OCI-LY3 (cell line): ENCODE results near the gene RHPN2.
A peak's percentile ranks its signal among the peaks of the same experiment; 100 is the strongest.

Experiments used
- H2AFZ ChIP-seq: fragments of 200-600, 300-600 bp; shearing (Covaris generic); 2 replicates; pipeline ENCODE4 v1.6.0; 2014; ENCODE audit warnings: antibody characterized with exemption, low read depth, low read length
- H3K27ac ChIP-seq: fragments of 200-600, 300-600 bp; sonication (generic); 2 replicates; pipeline ENCODE4 v1.5.1; 2014; ENCODE audit warnings: mild to moderate bottlenecking, low read length, moderate library complexity, mixed read lengths
- H3K27me3 ChIP-seq: fragments of 200-600, 300-600 bp; sonication (generic); 2 replicates; pipeline ENCODE4 v1.6.1; 2014; ENCODE audit warnings: low read depth, low read length, mixed read lengths
- H3K36me3 ChIP-seq: fragments of 200-600, 300-600 bp; sonication (generic); replicated peaks from 2 replicates; pipeline ENCODE3; 2014; ENCODE audit warnings: low read depth, low read length, mixed read lengths
- H3K4me1 ChIP-seq: fragments of 300-600, 200-600 bp; sonication (generic); 2 replicates; pipeline ENCODE4 v1.6.1; 2014; ENCODE audit warnings: low read length, mixed read lengths
- H3K4me2 ChIP-seq: fragments of 200-600, 300-600 bp; sonication (generic); 2 replicates; pipeline ENCODE4 v1.6.1; 2014; ENCODE audit warnings: low read length, mixed read lengths
- H3K4me3 ChIP-seq: fragments of 300-600, 200-600 bp; sonication (generic); 2 replicates; pipeline ENCODE4 v1.5.1; 2014; ENCODE audit warnings: antibody characterized with exemption, mild to moderate bottlenecking, low read length, moderate library complexity
- H3K79me2 ChIP-seq: fragments of 300-600, 200-600 bp; shearing (Covaris generic); 2 replicates; pipeline ENCODE4 v1.6.1; 2014; ENCODE audit warnings: mild to moderate bottlenecking, low read length, mixed read lengths
- H3K9ac ChIP-seq: fragments of 300-600, 200-600 bp; shearing (Covaris generic); 2 replicates; pipeline ENCODE4 v1.6.0; 2014; ENCODE audit warnings: mild to moderate bottlenecking, low read length, moderate library complexity
- H3K9me3 ChIP-seq: fragments of 200-600, 300-600 bp; shearing (Covaris generic); 2 replicates; pipeline ENCODE4 v1.6.1; 2014; ENCODE audit warnings: low read length, mixed read lengths; ENCODE audit not compliant: insufficient read depth
- H4K20me1 ChIP-seq: fragments of 200-600, 300-600 bp; sonication (generic); 2 replicates; pipeline ENCODE4 v1.6.1; 2016; ENCODE audit warnings: low read length, mixed read lengths; ENCODE audit not compliant: insufficient read depth
- EZH2phosphoT487 ChIP-seq: fragments of 200-600 bp; shearing (Covaris generic); IDR thresholded peaks from 2 replicates; pipeline ENCODE4 v1.6.1; 2018; ENCODE audit warnings: antibody characterized with exemption, mixed run types, low read depth
- TF ChIP-seq, protein P1 (sequence below): fragments of 200-600, 300-600 bp; sonication (generic); IDR thresholded peaks from 2 replicates; pipeline ENCODE4 v1.5.1; 2014; ENCODE audit warnings: antibody characterized with exemption, low read length, low read depth

RHPN2 gene

DNA sequence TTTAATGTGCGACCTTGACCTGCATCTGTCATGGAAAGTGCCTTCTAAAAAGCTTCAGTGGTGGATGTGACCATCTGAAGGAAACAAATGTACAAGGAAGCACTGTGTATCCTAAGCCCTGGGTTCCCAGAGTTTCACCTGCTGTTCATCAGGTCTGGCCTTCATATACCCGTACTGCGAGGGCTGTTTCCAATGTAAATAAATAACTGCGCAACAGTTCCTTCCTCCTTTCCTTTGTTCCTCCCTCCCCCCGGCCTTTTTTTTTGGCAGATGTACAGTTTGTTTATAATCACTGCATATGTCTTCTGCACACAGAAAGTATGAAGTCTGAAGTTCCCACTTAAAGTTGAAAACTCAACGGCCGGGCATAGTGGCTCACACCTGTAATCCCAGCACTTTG lies 87.4 kb downstream of the RHPN2 start:
- no peak overlapping the region for H3K27ac ChIP-seq
- TF ChIP-seq, protein P1, sequence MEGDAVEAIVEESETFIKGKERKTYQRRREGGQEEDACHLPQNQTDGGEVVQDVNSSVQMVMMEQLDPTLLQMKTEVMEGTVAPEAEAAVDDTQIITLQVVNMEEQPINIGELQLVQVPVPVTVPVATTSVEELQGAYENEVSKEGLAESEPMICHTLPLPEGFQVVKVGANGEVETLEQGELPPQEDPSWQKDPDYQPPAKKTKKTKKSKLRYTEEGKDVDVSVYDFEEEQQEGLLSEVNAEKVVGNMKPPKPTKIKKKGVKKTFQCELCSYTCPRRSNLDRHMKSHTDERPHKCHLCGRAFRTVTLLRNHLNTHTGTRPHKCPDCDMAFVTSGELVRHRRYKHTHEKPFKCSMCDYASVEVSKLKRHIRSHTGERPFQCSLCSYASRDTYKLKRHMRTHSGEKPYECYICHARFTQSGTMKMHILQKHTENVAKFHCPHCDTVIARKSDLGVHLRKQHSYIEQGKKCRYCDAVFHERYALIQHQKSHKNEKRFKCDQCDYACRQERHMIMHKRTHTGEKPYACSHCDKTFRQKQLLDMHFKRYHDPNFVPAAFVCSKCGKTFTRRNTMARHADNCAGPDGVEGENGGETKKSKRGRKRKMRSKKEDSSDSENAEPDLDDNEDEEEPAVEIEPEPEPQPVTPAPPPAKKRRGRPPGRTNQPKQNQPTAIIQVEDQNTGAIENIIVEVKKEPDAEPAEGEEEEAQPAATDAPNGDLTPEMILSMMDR: no peak
- no peak for TF ChIP-seq EZH2phosphoT487

DNA sequence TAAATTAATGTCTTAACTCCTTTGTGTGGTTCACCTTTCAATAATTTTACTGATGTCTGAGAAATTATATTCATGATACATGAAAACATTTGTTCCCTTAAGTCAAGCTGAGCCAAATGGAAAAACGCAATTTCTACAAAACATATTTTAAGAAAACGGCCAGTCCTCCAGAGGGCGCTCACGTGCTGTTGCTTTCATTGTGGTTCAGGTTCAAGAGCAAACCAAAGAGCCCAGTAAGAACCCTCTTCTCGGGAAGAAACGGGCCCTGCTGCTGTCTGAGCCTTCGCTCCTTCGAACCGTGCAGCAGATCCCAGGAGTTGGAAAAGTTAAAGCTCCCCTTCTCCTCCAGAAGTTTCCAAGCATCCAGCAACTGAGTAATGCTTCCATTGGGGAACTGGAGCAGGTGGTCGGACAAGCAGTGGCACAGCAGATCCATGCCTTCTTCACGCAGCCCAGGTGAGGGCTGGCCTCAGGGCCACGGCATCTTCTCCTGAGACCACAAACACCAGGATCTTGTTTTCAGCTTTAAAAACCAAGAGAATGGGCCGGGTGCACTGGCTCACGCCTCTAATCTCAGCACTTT lies 88.4 kb downstream of the RHPN2 start:
- H3K9ac ChIP-seq: no peak overlapping the region
- H4K20me1 ChIP-seq: no peaks in the 10 kb centered on the region
- no peak overlapping the region for H3K27ac ChIP-seq
- no peaks in the 10 kb centered on the region for H3K4me1 ChIP-seq
- no peak overlapping the region for H3K4me2 ChIP-seq
- H3K79me2 ChIP-seq: peaks cover 4% of the 10 kb centered on the region
- no peaks in the 10 kb centered on the region for H3K27me3 ChIP-seq
- peaks cover 13% of the 10 kb centered on the region for H3K36me3 ChIP-seq
- TF ChIP-seq EZH2phosphoT487: no peak
- TF ChIP-seq, protein P1: peak; percentile 84
- no peak overlapping the region for H3K4me3 ChIP-seq
- no peak overlapping the region for H2AFZ ChIP-seq
- no peaks in the 10 kb centered on the region for H3K9me3 ChIP-seq

More for the DNA sequence above, 87.4 kb downstream of the RHPN2 start:
- H3K36me3 ChIP-seq: peaks cover 13% of the 10 kb centered on the region
- H2AFZ ChIP-seq: no peak overlapping the region
- no peaks in the 10 kb centered on the region for H3K27me3 ChIP-seq
- no peak overlapping the region for H3K4me3 ChIP-seq
- no peak overlapping the region for H3K4me2 ChIP-seq
- H3K9me3 ChIP-seq: no peaks in the 10 kb centered on the region
- no peak overlapping the region for H3K9ac ChIP-seq
- H3K79me2 ChIP-seq: no peaks in the 10 kb centered on the region
- no peaks in the 10 kb centered on the region for H3K4me1 ChIP-seq
- H4K20me1 ChIP-seq: no peaks in the 10 kb centered on the region

GRCh38 chr19:32971715-32972540 lies 92.8 kb downstream of the RHPN2 start, which contains the start of the genes CEP89 and FAAP24:
Gene CEP89 (minus strand): TSS chr19:32971958. CDS start chr19:32971874, 84 bp downstream.
Gene FAAP24 (plus strand): TSS chr19:32972242. CDS start chr19:32973197, 955 bp downstream.
- Histone ChIP-seq H3K9ac (peak within 1 kb of the TSS; percentile 83), H2AFZ (peak within 1 kb of the TSS; percentile 90), H3K4me2 (peak within 1 kb of the TSS; percentile 97), H3K4me1 (peaks cover 3% of the 10 kb centered on the region; the same call in 1 of the 2 replicates), H4K20me1 (no peaks in the 10 kb centered on the region), H3K4me3 (peak within 1 kb of the TSS; percentile 80), H3K9me3 (no peaks in the 10 kb centered on the region), H3K36me3 (peaks cover 8% of the 10 kb centered on the region), H3K79me2 (peaks cover 22% of the 10 kb centered on the region), H3K27me3 (no peaks in the 10 kb centered on the region), H3K27ac (peak within 1 kb of the TSS; percentile 27; the same call in 1 of the 2 replicates)
- TF ChIP-seq EZH2phosphoT487: no peak
- TF ChIP-seq, protein P1: no peak

GRCh38 chr19:32971012-32971595 lies 93.6 kb downstream of the RHPN2 start:
- Histone ChIP-seq H3K9ac (peak overlapping the region; percentile 62), H3K79me2 (peaks cover 22% of the 10 kb centered on the region), H3K36me3 (peaks cover 4% of the 10 kb centered on the region), H3K27ac (no peak overlapping the region), H3K9me3 (no peaks in the 10 kb centered on the region), H3K4me1 (peaks cover 3% of the 10 kb centered on the region; the same call in 1 of the 2 replicates), H3K27me3 (no peaks in the 10 kb centered on the region), H3K4me3 (peak overlapping the region; percentile 80), H4K20me1 (no peaks in the 10 kb centered on the region), H2AFZ (no peak overlapping the region), H3K4me2 (peak overlapping the region; percentile 97)
- TF ChIP-seq, protein P1: no peak
- no peak for TF ChIP-seq EZH2phosphoT487
